Liver (tissue), 9 donors: ENCODE measurements around the gene NUDT2. TPM values are rescaled to one million over a fixed set of nuclear protein-coding genes. Genes with fewer than 3 reads are reported as not detected.

Source experiments
- DNase-seq: peaks from one replicate; pipeline ENCODE4 v3.0.0-alpha.2; 2017; ENCODE audit warnings: low spot score
- H3K27ac ChIP-seq, 2 donors: one replicate each; pipeline ENCODE4 v1.7.0; 2013; ENCODE audit warnings: inconsistent platforms in 2 of 2, low read length in 2 of 2, control low read depth in 1 of 2, low read depth in 1 of 2, mild to moderate bottlenecking in 1 of 2
- H3K27me3 ChIP-seq, 4 donors: one replicate each; pipeline versions ENCODE4 v1.6.1 to v1.7.0; 2013; ENCODE audit warnings: low read length in 3 of 4, inconsistent platforms in 1 of 4, mild to moderate bottlenecking in 1 of 4, moderate library complexity in 1 of 4; ENCODE audit not compliant: control insufficient read depth in 4 of 4, insufficient read depth in 4 of 4
- H3K36me3 ChIP-seq, 4 donors: one replicate each; pipeline versions ENCODE4 v1.6.1 to v1.7.0; 2013; ENCODE audit warnings: low read length in 3 of 4, mild to moderate bottlenecking in 3 of 4, low read depth in 1 of 4, moderate library complexity in 1 of 4; ENCODE audit not compliant: control insufficient read depth in 4 of 4, insufficient read depth in 3 of 4
- H3K4me1 ChIP-seq, 4 donors: one replicate each; pipeline versions ENCODE4 v1.6.1 to v1.7.0; 2013; ENCODE audit warnings: low read length in 3 of 4, mild to moderate bottlenecking in 3 of 4, moderate library complexity in 1 of 4; ENCODE audit not compliant: control insufficient read depth in 4 of 4, insufficient read depth in 4 of 4
- H3K4me3 ChIP-seq, 3 donors: one replicate each; pipeline versions ENCODE4 v1.6.1 to v1.7.0; 2013; ENCODE audit warnings: low read length in 3 of 3, control low read depth in 1 of 3, low read depth in 1 of 3, mild to moderate bottlenecking in 1 of 3
- H3K9ac ChIP-seq, 2 donors: one replicate each; pipeline ENCODE4 v1.7.0; 2013; ENCODE audit warnings: low read length in 2 of 2, mild to moderate bottlenecking in 2 of 2, moderate library complexity in 2 of 2, control low read depth in 1 of 2, low read depth in 1 of 2
- H3K9me3 ChIP-seq, 4 donors: one replicate each; pipeline versions ENCODE4 v1.6.1 to v1.7.0; 2013; ENCODE audit warnings: low read length in 3 of 4; ENCODE audit not compliant: control insufficient read depth in 4 of 4
- EGR1 ChIP-seq, 2 donors: IDR thresholded peaks; 2 replicates each; pipeline ENCODE4 v1.6.1; 2016 to 2018; ENCODE audit warnings: antibody characterized with exemption in 2 of 2, low read depth in 2 of 2
- FOXA1 ChIP-seq: IDR thresholded peaks from 2 replicates; pipeline ENCODE4 v1.6.1; 2016; ENCODE audit warnings: antibody characterized with exemption
- FOXA2 ChIP-seq: IDR thresholded peaks from 2 replicates; pipeline ENCODE4 v1.6.1; 2016; ENCODE audit warnings: antibody characterized with exemption
- HNF4A ChIP-seq, 2 donors: conservative IDR thresholded peaks; 2 replicates each; pipeline ENCODE4 v1.6.1; 2016; ENCODE audit warnings: antibody characterized with exemption in 2 of 2, mild to moderate bottlenecking in 2 of 2
- HNF4G ChIP-seq: IDR thresholded peaks from 2 replicates; pipeline ENCODE4 v1.6.1; 2016; ENCODE audit warnings: antibody characterized with exemption
- JUND ChIP-seq, 2 donors: IDR thresholded peaks; 2 replicates each; pipeline ENCODE4 v1.6.1; 2016; ENCODE audit warnings: antibody characterized with exemption in 2 of 2
- NR2F2 ChIP-seq: IDR thresholded peaks from 2 replicates; pipeline ENCODE4 v1.6.1; 2016; ENCODE audit warnings: antibody characterized with exemption
- RAD21 ChIP-seq, 2 donors: IDR thresholded peaks; 2 replicates each; pipeline ENCODE4 v1.6.1; 2016; ENCODE audit warnings: antibody characterized with exemption in 2 of 2, mild to moderate bottlenecking in 2 of 2
- REST ChIP-seq: IDR thresholded peaks from 2 replicates; pipeline ENCODE4 v1.6.1; 2016; ENCODE audit warnings: antibody characterized with exemption, mild to moderate bottlenecking
- RXRA ChIP-seq, 2 donors: IDR thresholded peaks; 2 replicates each; pipeline ENCODE4 v1.6.1; 2017 to 2018; ENCODE audit warnings: antibody characterized with exemption in 2 of 2, mild to moderate bottlenecking in 1 of 2
- SP1 ChIP-seq: IDR thresholded peaks from 2 replicates; pipeline ENCODE4 v1.6.1; 2018; ENCODE audit warnings: antibody characterized with exemption, mild to moderate bottlenecking
- TAF1 ChIP-seq: conservative IDR thresholded peaks from 2 replicates; pipeline ENCODE4 v1.6.1; 2016; ENCODE audit warnings: antibody characterized with exemption, mild to moderate bottlenecking
- YY1 ChIP-seq: IDR thresholded peaks from 2 replicates; pipeline ENCODE4 v1.6.1; 2016; ENCODE audit warnings: antibody characterized with exemption, mild to moderate bottlenecking
- ZBTB33 ChIP-seq: IDR thresholded peaks from 2 replicates; pipeline ENCODE4 v1.6.1; 2016; ENCODE audit warnings: antibody characterized with exemption
- WGBS: extraction: QIAGEN DNeasy Blood & Tissue Kit; methylation state at CpG from one replicate; pipeline ENCODE4 v1.1.7; 2013; 5-methylcytosine and 5-hydroxymethylcytosine counted together
- polyA plus RNA-seq, 2 donors: library from polyadenylated mRNA; stranded (reverse) in 1 of 2; unstranded in 1 of 2; fragments of 200-250 nt in 1 of 2; fragments of >200 nt in 1 of 2; fragmentation: Nextera tagmentation in 1 of 2; extraction: Ambion mirVana in 1 of 2; gene quantifications; one replicate each; pipeline versions ENCODE4 v1.2.1 to v1.2.3, GENCODE V29; 2013 to 2015
- total RNA-seq, 2 donors: library from RNA; depleted of rRNA; stranded (reverse); fragments of >200 nt; gene quantifications; one replicate each; pipeline ENCODE4 v1.2.3, GENCODE V29; 2014
- TF ChIP-seq, protein P1 (sequence below): fragments of 150-350 bp; IDR thresholded peaks from 2 replicates; pipeline ENCODE4 v1.5.1; 2017; ENCODE audit warnings: improper control_type of control experiment, low read depth, low read length; ENCODE audit not compliant: missing input control
- donor health status: healthy.
- donor health status: healthy.
- donor health status: healthy.
- donor health status: healthy.
- donor health status: healthy.

The NUDT2 gene
- total and polyA plus RNA-seq, 4 donors, result 9.2 to 23.5 (median 15.7) TPM

DNA sequence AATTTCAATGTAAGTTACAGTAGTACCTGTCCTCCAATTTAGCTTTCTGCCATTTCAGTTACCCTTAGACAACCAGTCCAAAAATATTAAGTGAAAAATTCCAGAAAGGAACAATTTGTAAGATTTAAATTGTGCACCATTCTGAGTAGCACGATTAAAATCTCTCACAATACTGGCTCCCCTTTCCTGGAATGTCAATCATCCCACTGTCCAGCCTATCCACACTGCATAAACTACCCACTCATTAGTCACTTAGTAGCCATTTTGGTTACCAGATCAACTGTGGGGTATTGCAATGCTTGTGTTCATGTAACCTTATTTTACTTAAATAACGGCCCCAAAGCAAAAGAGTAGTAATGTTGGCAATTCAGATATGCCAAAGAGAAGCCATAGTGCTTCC is 11.9 kb upstream of the NUDT2 start:
- no peak for DNase-seq
- H3K4me3 ChIP-seq, result no peak overlapping the region
- H3K36me3 ChIP-seq, result no peaks in the 10 kb centered on the region
- H3K9me3 ChIP-seq, result no peaks in the 10 kb centered on the region
- no peak overlapping the region for H3K9ac ChIP-seq
- no peak overlapping the region for H3K27ac ChIP-seq
- 95% methylated on average over 2 of the region's 2 CpGs for WGBS
- no peaks in the 10 kb centered on the region for H3K27me3 ChIP-seq
- H3K4me1 ChIP-seq, result no peaks in the 10 kb centered on the region
- TF ChIP-seq NR2F2 (no peak), SP1 (no peak), HNF4G (no peak), HNF4A (conservative IDR thresholded peaks at IDR 0.05) (no peak), RAD21 (IDR thresholded peaks at IDR 0.05) (no peak)
- TF ChIP-seq, protein P1, sequence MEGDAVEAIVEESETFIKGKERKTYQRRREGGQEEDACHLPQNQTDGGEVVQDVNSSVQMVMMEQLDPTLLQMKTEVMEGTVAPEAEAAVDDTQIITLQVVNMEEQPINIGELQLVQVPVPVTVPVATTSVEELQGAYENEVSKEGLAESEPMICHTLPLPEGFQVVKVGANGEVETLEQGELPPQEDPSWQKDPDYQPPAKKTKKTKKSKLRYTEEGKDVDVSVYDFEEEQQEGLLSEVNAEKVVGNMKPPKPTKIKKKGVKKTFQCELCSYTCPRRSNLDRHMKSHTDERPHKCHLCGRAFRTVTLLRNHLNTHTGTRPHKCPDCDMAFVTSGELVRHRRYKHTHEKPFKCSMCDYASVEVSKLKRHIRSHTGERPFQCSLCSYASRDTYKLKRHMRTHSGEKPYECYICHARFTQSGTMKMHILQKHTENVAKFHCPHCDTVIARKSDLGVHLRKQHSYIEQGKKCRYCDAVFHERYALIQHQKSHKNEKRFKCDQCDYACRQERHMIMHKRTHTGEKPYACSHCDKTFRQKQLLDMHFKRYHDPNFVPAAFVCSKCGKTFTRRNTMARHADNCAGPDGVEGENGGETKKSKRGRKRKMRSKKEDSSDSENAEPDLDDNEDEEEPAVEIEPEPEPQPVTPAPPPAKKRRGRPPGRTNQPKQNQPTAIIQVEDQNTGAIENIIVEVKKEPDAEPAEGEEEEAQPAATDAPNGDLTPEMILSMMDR, result no peak

DNA sequence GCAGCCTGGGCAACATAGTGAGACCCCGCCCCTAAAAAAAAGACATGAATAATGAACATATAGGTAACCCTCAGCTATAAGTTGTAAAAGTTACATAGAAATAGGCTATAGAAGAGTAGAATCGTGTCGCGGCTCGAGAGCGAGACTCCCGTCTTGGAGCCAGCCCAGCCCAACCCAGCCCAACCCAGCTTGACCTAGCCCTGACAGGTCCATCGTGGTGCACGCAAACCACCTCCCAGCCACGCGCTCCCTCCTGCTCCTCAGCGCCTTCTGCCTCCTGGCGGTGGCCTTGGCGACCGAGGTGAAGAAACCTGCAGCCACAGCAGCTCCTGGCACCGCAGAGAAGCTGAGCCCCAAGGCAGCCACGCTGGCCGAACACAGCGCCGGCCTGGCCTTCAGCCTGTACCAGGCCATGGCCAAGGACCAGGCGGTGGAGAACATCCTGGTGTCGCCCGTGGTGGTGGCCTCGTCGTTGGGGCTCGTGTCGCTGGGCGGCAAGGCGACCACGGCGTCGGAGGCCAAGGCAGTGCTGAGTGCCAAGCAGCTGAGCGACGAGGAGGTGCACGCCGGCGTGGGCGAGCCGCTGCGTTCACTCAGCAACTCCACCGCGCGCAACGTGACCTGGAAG is 11.1 kb upstream of the NUDT2 start:
- Histone ChIP-seq H3K4me1 (no peaks in the 10 kb centered on the region), H3K36me3 (no peaks in the 10 kb centered on the region), H3K9ac (no peak overlapping the region), H3K27me3 (no peaks in the 10 kb centered on the region), H3K9me3 (no peaks in the 10 kb centered on the region), H3K4me3 (no peak overlapping the region), H3K27ac (no peak overlapping the region)
- no peak for TF ChIP-seq ZBTB33
- no peak for TF ChIP-seq FOXA2
- TF ChIP-seq TAF1, result no peak
- no peak for TF ChIP-seq YY1
- TF ChIP-seq RXRA (IDR thresholded peaks at IDR 0.05), result no peak
- no peak for TF ChIP-seq JUND (IDR thresholded peaks at IDR 0.05)
- TF ChIP-seq NR2F2, result no peak
- TF ChIP-seq FOXA1, result no peak
- TF ChIP-seq EGR1 (IDR thresholded peaks at IDR 0.05; ENCODE audit: low read depth in 2 of 2), result no peak
- no peak for TF ChIP-seq REST
- 97% methylated on average over 44 of the region's 44 CpGs for WGBS
- no peak for DNase-seq
